ENCODE data around the gene EIF2B4.

DNA sequence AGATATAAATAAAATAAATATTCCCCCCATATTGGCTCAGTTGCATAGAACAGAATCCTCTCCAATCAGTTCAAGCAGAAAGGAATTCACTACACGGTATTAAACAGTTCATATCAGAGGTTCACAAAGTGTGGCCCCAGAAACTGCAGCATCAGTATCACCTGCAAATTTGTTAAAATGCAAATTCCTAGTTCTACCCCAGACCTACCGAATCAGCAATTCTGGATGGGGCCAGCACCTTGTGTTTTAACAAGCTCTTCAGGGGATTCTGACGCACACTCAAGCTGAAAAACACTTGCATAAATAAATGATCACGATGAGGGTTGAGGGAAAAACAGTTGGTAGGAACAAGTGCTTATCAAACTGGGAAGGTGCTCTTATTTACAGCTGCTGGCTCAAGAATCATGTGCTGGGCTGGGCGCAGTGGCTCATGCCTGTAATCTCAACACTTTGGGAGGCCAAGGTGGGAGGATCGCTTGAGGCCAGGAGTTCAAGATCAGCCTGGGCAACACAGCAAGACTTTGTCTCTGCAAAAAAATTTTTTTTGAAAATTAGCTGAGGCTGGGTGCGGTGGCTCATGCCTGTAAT lies 19.9 kb downstream of the EIF2B4 start:
- TF ChIP-seq CTCF (conservative IDR thresholded peaks at IDR 0.05; ENCODE audit: low read length), result no peak
- TF ChIP-seq EZH2phosphoT487 (IDR thresholded peaks at IDR 0.05; ENCODE audit: borderline replicate concordance, low read depth, low read length), result no peak

Measured in OCI-LY7 (cell line).